ENCODE results near the gene NCKAP5. TPM values are rescaled to one million over a fixed set of nuclear protein-coding genes. Genes with fewer than 3 reads are reported as not detected.

The NCKAP5 gene
- total RNA-seq, 4 donors from 2014 or later = 0.03 to 0.55 (median 0.33) TPM

DNA sequence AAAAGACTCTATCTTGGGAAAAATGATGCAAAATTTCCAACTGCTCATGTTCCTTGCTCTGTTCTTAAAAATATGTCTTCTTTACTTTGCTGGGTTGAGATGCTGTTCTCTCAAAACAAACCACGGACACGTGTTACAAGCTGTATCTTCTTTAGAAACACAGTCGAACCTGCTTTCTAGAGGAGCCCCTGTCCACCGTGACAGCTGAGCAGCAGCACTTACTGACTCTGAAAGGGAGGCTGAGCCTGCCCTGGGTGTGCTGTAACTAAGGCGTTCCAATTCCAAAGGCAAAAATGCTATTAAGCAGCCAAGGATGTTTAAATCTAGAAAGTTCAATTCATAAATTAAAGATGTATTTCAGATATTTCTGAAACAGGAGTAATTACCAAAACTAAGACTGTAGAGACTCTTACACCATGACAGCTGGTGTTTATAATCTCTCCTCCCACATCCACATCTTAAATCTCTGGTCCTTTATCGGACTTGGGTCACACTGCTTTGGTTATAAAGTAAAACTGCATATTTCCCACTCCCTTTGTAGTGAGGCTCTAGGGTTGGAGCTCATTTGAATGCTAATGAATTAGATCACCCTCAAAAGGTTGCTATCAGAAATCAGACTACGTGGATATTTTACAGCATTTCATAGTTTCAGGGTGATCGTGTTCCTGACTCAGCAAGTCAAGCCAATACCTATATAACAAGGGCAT lies 617.1 kb downstream of the NCKAP5 start:
- no peak for TF ChIP-seq POLR2A (IDR thresholded peaks at IDR 0.05)
- TF ChIP-seq, protein P1, sequence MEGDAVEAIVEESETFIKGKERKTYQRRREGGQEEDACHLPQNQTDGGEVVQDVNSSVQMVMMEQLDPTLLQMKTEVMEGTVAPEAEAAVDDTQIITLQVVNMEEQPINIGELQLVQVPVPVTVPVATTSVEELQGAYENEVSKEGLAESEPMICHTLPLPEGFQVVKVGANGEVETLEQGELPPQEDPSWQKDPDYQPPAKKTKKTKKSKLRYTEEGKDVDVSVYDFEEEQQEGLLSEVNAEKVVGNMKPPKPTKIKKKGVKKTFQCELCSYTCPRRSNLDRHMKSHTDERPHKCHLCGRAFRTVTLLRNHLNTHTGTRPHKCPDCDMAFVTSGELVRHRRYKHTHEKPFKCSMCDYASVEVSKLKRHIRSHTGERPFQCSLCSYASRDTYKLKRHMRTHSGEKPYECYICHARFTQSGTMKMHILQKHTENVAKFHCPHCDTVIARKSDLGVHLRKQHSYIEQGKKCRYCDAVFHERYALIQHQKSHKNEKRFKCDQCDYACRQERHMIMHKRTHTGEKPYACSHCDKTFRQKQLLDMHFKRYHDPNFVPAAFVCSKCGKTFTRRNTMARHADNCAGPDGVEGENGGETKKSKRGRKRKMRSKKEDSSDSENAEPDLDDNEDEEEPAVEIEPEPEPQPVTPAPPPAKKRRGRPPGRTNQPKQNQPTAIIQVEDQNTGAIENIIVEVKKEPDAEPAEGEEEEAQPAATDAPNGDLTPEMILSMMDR (IDR thresholded peaks at IDR 0.05 in 4 of 5, conservative IDR thresholded peaks at IDR 0.05 in 1 of 5) = no peak
- H3K27ac ChIP-seq = no peak overlapping the region
- DNase-seq (no peak), ATAC-seq (no peak)
- H3K9me3 ChIP-seq = no peaks in the 10 kb centered on the region
- H3K4me1 ChIP-seq = no peaks in the 10 kb centered on the region
- no peaks in the 10 kb centered on the region for H3K36me3 ChIP-seq
- intact Hi-C loops (cut with DNase I; ENCODE audit: low total_unique reads) (no loop called here), in situ Hi-C loops (cut with MboI; ENCODE audit: low sequenced_read_pairs in 4 of 4) (no loop called here)
- H3K27me3 ChIP-seq = no peaks in the 10 kb centered on the region
- H3K4me3 ChIP-seq = no peak overlapping the region

DNA sequence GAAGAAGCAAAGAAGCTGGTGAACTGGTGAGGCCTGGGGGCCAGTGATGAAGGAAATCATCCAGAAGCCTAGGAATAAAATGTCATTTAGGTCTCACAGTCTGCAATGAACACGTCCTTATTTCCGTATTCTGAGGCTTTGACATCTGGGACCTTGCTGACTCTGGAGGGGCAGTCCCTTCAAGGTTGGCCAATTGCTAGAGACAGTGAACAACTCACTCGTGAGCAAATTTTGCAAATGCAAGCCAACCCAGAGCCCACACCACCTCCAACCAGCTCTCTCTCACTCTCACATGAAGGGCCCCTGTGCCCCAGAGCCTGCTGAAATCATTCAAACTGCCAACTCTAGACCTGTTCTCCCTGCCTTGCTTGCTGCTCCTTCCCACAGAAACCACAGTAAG lies 619.2 kb downstream of the NCKAP5 start:
- no peaks in the 10 kb centered on the region for H3K36me3 ChIP-seq
- intact Hi-C loops (cut with DNase I; ENCODE audit: low total_unique reads) (no loop called here), in situ Hi-C loops (cut with MboI; ENCODE audit: low sequenced_read_pairs in 4 of 4) (no loop called here)
- H3K9me3 ChIP-seq = no peaks in the 10 kb centered on the region
- TF ChIP-seq POLR2A (IDR thresholded peaks at IDR 0.05) = no peak
- TF ChIP-seq, protein P1 (IDR thresholded peaks at IDR 0.05 in 4 of 5, conservative IDR thresholded peaks at IDR 0.05 in 1 of 5) = no peak
- no peak overlapping the region for H3K27ac ChIP-seq
- H3K4me3 ChIP-seq = no peak overlapping the region
- H3K4me1 ChIP-seq = no peaks in the 10 kb centered on the region
- H3K27me3 ChIP-seq = no peaks in the 10 kb centered on the region
- DNase-seq = no peak
- ATAC-seq = no peak

DNA sequence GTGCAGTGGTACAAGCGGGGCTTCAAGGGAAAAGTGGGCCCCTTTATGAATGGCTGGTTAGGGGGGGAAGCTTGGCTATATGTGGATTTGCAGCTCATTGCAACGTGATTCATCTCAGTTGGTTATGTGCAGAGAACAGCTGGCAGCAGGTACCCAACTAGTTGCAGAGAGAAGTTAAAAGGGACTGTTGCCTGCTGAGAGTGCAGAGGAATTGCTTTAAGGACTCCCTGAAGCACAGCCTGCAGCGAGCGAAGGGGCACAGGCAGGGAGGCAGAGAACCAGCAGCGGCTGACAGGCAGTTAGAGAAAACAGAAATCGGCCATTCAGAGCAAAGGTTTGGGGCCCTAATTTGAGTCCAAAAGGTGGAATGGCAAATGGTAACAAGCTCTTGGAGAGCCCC lies 620.1 kb downstream of the NCKAP5 start:
- intact Hi-C loops (cut with DNase I; ENCODE audit: low total_unique reads) = no loop called here

DNA sequence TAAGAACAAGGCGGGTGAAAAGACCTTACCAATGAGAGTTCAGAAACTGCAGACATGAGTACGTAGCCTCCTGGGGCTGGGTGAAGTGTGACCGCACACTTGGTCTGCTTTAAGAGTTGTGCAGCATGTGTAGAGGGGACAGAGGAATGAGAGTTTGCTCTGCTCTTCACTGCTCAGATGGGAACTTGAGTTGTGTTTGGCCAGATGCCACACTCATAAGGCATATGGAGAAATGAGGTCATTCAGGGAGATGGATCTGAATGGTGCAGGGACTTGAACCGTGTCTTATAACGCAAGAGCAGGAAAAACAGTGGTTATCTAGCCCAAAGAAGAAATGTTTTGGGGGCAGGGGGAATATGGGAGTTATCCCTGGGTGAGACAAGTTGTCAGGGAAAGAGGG lies 624.4 kb downstream of the NCKAP5 start:
- intact Hi-C loops (cut with DNase I; ENCODE audit: low total_unique reads) = no loop called here
- Histone ChIP-seq H3K4me3 (no peak overlapping the region), H3K9me3 (no peaks in the 10 kb centered on the region), H3K27ac (no peak overlapping the region), H3K4me1 (no peaks in the 10 kb centered on the region), H3K36me3 (no peaks in the 10 kb centered on the region), H3K27me3 (no peaks in the 10 kb centered on the region)
- DNase-seq = no peak
- no peak for ATAC-seq
- in situ Hi-C loops (cut with MboI; ENCODE audit: low sequenced_read_pairs in 4 of 4) = no loop called here
- TF ChIP-seq, protein P1 (IDR thresholded peaks at IDR 0.05 in 4 of 5, conservative IDR thresholded peaks at IDR 0.05 in 1 of 5) = no peak
- no peak for TF ChIP-seq POLR2A (IDR thresholded peaks at IDR 0.05)

More for the DNA sequence above, 620.1 kb downstream of the NCKAP5 start:
- Histone ChIP-seq H3K36me3 (no peaks in the 10 kb centered on the region), H3K27ac (no peak overlapping the region), H3K9me3 (no peaks in the 10 kb centered on the region), H3K4me3 (no peak overlapping the region), H3K27me3 (no peaks in the 10 kb centered on the region), H3K4me1 (no peaks in the 10 kb centered on the region)
- ATAC-seq = no peak
- TF ChIP-seq, protein P1 (IDR thresholded peaks at IDR 0.05 in 4 of 5, conservative IDR thresholded peaks at IDR 0.05 in 1 of 5) = no peak
- no peak for TF ChIP-seq POLR2A (IDR thresholded peaks at IDR 0.05)
- DNase-seq = no peak
- in situ Hi-C loops (cut with MboI; ENCODE audit: low sequenced_read_pairs in 4 of 4) = no loop called here
